CD1c-positive myeloid dendritic cell (primary cell): ENCODE measurements around the gene CBX2.
"Not testable (repeated sequence)": the region's sequence is repeated elsewhere in the genome, so short reads cannot be mapped to it uniquely, and the experiment has no call there.

Source experiments
- DNase-seq: peaks from one replicate; pipeline ENCODE4 v3.0.0-alpha.2; 2016; ENCODE audit errors: extremely low spot score

CBX2 gene

GRCh38 chr17:79769570-79770506 is 8.1 kb upstream of the CBX2 start:
- DNase-seq: no peak

- DNase-seq: no peak
These were observed 6.7 kb upstream of the CBX2 start for GRCh38 chr17:79771276-79771675.

- not testable (repeated sequence) for DNase-seq
These were observed 5.2 kb upstream of the CBX2 start for GRCh38 chr17:79772726-79773125.

GRCh38 chr17:79774561-79774975 is 3.4 kb upstream of the CBX2 start:
- no peak for DNase-seq

- DNase-seq: no peak
These were observed 2.3 kb upstream of the CBX2 start for GRCh38 chr17:79775632-79776031.

- DNase-seq: no peak
These were observed 1.4 kb upstream of the CBX2 start for GRCh38 chr17:79776376-79777119.

GRCh38 chr17:79777120-79777893 is 641 bp upstream of the CBX2 start:
- peak; percentile 53 for DNase-seq

- DNase-seq: no peak
These were observed 646 bp downstream of the CBX2 start for GRCh38 chr17:79778504-79779083.

GRCh38 chr17:79779084-79779529 is 1.2 kb downstream of the CBX2 start:
- no peak for DNase-seq

GRCh38 chr17:79779661-79780365 is 1.9 kb downstream of the CBX2 start:
- DNase-seq: no peak

GRCh38 chr17:79781012-79781650 is 3.2 kb downstream of the CBX2 start:
- no peak for DNase-seq

GRCh38 chr17:79781736-79782575 is 4.0 kb downstream of the CBX2 start:
- DNase-seq: no peak

- no peak for DNase-seq
These were observed 5.9 kb downstream of the CBX2 start for GRCh38 chr17:79783891-79784290.

GRCh38 chr17:79784353-79785016 is 6.5 kb downstream of the CBX2 start:
- no peak for DNase-seq

- no peak for DNase-seq
These were observed 7.3 kb downstream of the CBX2 start for GRCh38 chr17:79785017-79785899.

- DNase-seq: no peak
These were observed 8.2 kb downstream of the CBX2 start for GRCh38 chr17:79785900-79786810.
